HG03066 (cell line): ENCODE data around the gene SPATA25.

ENCODE experiments used
- ATAC-seq: cut with Tn5 transposase; IDR thresholded peaks from one replicate; pipeline ENCODE4 v1.9.1; 2021; ENCODE audit warnings: low read depth; ENCODE audit not compliant: unreplicated experiment

The SPATA25 gene

GRCh38 chr20:45841407-45842129 is 45.9 kb downstream of the SPATA25 start:
- no peak for ATAC-seq

GRCh38 chr20:45840700-45841198 is 46.7 kb downstream of the SPATA25 start:
- ATAC-seq, result no peak

- ATAC-seq, result no peak
Measured at GRCh38 chr20:45836841-45837240, 50.6 kb downstream of the SPATA25 start.
